ENCODE measurements around the gene THADA. TPM values are rescaled to one million over a fixed set of nuclear protein-coding genes. Genes with fewer than 3 reads are reported as not detected.

Gene THADA
- total and polyA plus RNA-seq, 2 donors (not counting 3 experiments of a cell fraction or from before 2014, with no cell fraction given): 22.6 to 25.3 TPM

DNA sequence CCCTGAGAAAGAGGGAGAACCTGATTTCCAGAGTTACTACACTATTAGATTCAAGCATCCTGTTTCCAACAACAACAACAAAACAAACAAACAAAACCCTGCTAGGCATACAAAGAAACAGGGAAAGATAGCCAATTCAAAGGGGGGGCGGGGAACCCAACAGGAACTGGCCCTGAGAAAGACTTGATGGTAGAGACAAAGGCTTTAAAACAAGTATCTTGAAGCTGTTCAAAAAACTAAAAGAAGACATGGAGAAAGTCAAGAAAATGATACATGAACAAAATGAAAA lies 147.1 kb downstream of the THADA start:
- H4K20me1 ChIP-seq (replicated peaks; ENCODE audit: control insufficient read depth, extremely low read depth, insufficient read depth, low read length): no peaks in the 10 kb centered on the region
- POLR2A ChIA-PET: no interaction called here
- H3K9me1 ChIP-seq (replicated peaks; ENCODE audit: control insufficient read depth, extremely low read depth, insufficient read depth, low read length): no peaks in the 10 kb centered on the region
- no peaks in the 10 kb centered on the region for H3K36me3 ChIP-seq (ENCODE audit: control insufficient read depth in 2 of 2, extremely low read depth in 1 of 2, insufficient read depth in 2 of 2, low read length in 2 of 2)
- H3K27ac ChIP-seq (ENCODE audit: insufficient read depth, low read depth, low read length): no peak overlapping the region
- no peak overlapping the region for H3K4me2 ChIP-seq (ENCODE audit: insufficient read depth, low read length)
- no TSS peak for BruUV-seq (replicated peaks)
- no peaks in the 10 kb centered on the region for H3K27me3 ChIP-seq (ENCODE audit: control insufficient read depth in 2 of 2, insufficient read depth in 2 of 2, low read length in 2 of 2)
- FAIRE-seq: no peak
- no peaks in the 10 kb centered on the region for H3K79me2 ChIP-seq (ENCODE audit: control insufficient read depth, insufficient read depth, low read length)
- no peak for DNase-seq (ENCODE audit: low read depth, low spot score)
- dilution Hi-C loops (cut with MboI; ENCODE audit: extremely low pct_ligation_motif_present, low sequenced_read_pairs) (no loop called here), intact Hi-C loops (cut with micrococcal nuclease) (no loop called here)
- peaks cover 44% of the 10 kb centered on the region for H3K4me1 ChIP-seq (ENCODE audit: control insufficient read depth, extremely low read depth, insufficient read depth, low read length)
- H3K9me3 ChIP-seq (replicated peaks; ENCODE audit: control insufficient read depth, insufficient read depth, low read length): no peaks in the 10 kb centered on the region
- no peak overlapping the region for H3K4me3 ChIP-seq (replicated peaks in 1 of 3; ENCODE audit: insufficient read depth in 1 of 3, low read depth in 1 of 3, low read length in 3 of 3)
- CTCF ChIA-PET: interaction anchor here (0.7 to 1.0 kb wide), 2 partner anchors 10 to 26 kb away, joined by 3 read pairs; no protein-coding TSS in a partner anchor
- TF ChIP-seq, protein P1, sequence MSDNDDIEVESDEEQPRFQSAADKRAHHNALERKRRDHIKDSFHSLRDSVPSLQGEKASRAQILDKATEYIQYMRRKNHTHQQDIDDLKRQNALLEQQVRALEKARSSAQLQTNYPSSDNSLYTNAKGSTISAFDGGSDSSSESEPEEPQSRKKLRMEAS (IDR thresholded peaks at IDR 0.05; ENCODE audit: insufficient read depth, insufficient read length): no peak
- TF ChIP-seq, protein P2, sequence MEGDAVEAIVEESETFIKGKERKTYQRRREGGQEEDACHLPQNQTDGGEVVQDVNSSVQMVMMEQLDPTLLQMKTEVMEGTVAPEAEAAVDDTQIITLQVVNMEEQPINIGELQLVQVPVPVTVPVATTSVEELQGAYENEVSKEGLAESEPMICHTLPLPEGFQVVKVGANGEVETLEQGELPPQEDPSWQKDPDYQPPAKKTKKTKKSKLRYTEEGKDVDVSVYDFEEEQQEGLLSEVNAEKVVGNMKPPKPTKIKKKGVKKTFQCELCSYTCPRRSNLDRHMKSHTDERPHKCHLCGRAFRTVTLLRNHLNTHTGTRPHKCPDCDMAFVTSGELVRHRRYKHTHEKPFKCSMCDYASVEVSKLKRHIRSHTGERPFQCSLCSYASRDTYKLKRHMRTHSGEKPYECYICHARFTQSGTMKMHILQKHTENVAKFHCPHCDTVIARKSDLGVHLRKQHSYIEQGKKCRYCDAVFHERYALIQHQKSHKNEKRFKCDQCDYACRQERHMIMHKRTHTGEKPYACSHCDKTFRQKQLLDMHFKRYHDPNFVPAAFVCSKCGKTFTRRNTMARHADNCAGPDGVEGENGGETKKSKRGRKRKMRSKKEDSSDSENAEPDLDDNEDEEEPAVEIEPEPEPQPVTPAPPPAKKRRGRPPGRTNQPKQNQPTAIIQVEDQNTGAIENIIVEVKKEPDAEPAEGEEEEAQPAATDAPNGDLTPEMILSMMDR (IDR thresholded peaks at IDR 0.05; ENCODE audit: extremely low read depth in 1 of 2, insufficient read depth in 1 of 2, low read depth in 1 of 2, low read length in 2 of 2): no peak
- TF ChIP-seq EZH2 (IDR thresholded peaks at IDR 0.05; ENCODE audit: borderline replicate concordance, low read depth, low read length, severe bottlenecking): no peak
- no peak for TF ChIP-seq JUN (IDR thresholded peaks at IDR 0.05; ENCODE audit: borderline replicate concordance, insufficient read depth, insufficient read length, low read depth)
- no peak overlapping the region for H3K9ac ChIP-seq (replicated peaks; ENCODE audit: extremely low read depth, insufficient read depth, low read length)
- no peak overlapping the region for H2AFZ ChIP-seq (ENCODE audit: low read depth, low read length)

All from endothelial cell of umbilical vein (primary cell).